Stimulated activated CD4-positive, alpha-beta T cell treated with anti-CD3 and anti-CD28 coated beads, Interleukin-2, amount 100 ng/mL, for 24 hours (primary cell): ENCODE data around the gene C6orf62.
A peak's percentile ranks its signal among the peaks of the same experiment; 100 is the strongest.
"Not testable (repeated sequence)": the region's sequence is repeated elsewhere in the genome, so short reads cannot be mapped to it uniquely, and the experiment has no call there.

Experiments used
- DNase-seq, 2 donors: peaks; one replicate each; pipeline ENCODE4 v3.0.0-alpha.2; 2020

C6orf62 gene

DNA sequence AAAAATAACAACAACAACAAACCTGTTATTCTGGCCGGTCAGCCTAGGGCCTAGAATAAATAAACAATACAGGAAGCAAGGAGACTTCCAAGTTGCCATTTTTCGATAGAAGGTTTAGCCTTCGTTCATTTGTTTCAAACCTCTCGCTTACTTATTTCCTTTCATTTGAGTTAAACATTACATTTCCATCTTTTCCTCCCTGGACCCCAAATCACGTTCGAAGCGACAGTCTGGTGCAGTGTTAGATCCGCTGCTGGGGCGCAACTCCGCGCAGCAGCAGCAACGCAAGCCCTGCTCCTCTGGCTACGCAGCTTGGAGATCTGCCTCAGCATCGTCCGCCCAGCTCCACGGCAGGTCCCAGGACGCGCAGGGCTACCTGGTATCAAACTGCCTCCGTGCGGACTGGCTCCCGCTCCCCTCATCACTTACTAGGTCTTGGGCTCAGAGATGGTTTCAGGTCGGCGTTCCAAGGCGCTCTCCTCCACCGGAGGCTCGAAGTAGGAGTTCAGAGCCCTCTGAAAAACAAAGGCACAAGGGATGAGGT lies 52.8 kb downstream of the C6orf62 start:
- peak in 1 of 2 donors; percentile 50 for DNase-seq

DNA sequence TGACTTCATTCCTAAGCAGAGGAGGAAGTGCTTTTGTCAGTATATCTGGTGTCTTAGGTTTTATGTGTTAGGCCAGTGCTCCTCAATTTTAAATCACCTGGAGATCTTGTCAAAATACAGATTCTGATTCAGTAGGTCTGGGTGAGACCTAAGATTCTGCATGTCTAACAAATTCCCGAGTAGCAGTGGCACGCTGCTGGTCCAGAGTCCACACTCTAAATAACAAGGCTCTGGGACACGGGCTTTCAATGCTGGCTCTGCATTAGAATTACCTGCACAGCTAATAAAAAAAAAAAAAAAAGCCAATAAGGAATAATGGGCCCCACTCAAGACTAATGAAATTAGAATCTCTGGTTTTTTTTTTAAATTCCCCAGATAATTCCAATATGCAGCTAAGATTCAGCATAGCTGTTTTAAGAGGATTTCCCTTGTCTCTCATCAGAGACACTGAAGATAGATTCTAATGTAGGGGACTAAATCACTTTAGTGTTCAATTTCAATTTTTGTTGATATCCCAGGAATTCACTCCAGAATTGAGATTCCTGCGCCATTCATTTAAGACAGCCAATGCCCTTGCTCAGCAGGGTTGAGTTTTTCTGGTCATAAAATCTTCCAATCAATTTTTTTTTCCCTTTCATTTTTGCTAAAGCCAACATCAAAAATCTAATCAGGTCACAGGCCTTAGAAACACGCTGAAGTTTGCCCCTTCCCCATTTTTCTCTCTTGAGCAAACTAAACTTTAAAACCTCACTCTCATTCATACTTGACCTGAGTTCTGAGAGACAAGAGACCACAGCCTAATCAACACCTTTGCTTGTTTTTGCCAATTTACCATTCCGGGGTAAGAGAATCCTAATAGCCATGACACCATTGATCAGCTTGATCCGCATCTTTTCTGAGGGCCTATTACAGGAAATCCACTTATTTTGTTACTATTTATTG lies 54.6 kb downstream of the C6orf62 start:
- no peak for DNase-seq

DNA sequence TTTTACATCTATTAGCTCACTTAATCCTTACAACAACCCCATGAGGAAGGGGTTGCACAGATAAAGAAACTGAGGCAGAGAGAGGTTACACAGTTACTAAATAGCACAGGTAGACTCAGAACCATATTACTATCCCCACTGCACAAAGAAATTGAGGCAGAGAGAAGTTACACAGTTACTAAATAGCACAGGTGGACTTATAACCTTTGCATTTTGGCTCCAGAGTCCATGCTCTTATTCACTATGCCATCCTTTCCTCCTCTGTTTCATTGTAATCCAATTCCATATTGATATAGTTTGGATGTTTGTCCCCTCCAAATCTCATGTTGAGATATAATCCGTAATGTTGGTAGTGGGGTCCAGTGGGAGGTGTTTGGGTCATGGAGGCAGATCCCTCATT lies 55.8 kb downstream of the C6orf62 start:
- no peak for DNase-seq

DNA sequence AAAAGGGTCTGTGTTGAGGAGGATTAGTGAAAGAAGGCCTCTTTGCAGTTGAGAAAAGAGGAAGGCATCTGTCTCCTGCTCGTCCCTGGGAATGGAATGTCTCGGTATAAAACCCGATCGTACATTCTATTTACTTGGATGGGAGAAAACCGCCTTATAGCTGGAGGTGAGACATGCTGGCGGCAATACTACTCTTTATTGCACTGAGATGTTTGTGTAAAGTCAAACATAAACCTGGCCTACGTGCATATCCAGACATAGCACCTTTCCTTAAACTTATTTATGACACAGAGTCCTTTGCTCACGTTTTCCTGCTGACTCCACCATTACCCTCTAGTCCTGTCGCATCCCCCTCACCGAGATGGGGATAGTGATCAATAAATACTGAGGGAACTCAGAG lies 56.7 kb downstream of the C6orf62 start:
- DNase-seq: no peak

DNA sequence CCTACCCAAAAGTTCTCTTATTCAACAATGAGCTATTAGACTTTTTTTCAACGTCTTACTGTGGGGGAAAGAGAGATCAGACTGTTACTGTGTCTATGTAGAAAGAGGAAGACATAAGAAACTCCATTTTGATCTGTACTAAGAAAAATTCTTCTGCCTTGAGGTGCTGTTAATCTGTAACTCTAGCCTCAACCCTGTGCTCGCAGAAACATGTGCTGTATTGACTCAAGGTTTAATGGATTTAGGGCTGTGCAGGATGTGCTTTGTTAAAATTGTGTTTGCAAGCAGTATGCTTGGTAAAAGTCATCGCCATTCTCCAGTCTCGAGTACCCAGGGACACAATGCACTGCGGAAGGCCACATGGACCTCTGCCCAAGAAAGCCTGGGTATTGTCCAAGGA lies 57.2 kb downstream of the C6orf62 start:
- DNase-seq: not testable (repeated sequence)

DNA sequence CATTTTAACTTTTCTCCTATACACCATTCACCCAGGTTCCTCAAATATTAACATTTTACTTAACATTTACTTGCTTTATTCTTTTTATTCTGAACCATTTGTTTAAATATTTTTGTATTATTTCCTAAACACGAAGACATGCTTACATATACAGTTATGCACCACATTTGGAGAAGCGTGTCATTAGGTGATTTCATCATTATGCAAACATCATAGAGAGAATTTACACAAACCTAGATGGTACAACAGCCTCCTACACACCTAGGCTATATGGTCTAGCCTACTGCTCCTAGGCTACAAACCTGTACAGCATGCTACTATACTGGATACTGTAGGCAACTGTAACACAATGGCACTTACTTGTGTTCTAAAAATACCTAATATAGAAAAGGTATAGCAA lies 58.8 kb downstream of the C6orf62 start:
- no peak for DNase-seq

DNA sequence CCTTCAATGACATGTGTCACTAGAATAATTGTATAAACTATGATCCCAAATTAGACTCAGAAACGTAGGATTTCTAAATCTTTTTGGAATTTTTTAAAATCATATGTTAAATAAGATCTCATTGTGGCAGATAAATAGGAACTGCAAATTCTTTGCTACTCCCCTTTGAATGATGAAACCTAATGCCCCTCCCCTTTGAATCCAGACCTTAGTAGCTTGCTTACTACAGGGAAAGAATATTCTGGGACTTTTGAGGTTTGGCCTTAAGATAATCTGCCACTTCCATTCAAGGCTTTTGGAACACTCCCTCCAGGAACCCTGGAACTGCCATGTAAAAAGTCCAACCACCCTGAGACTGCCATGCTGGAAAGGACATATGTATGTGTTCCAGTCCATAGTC lies 59.4 kb downstream of the C6orf62 start:
- no peak for DNase-seq

DNA sequence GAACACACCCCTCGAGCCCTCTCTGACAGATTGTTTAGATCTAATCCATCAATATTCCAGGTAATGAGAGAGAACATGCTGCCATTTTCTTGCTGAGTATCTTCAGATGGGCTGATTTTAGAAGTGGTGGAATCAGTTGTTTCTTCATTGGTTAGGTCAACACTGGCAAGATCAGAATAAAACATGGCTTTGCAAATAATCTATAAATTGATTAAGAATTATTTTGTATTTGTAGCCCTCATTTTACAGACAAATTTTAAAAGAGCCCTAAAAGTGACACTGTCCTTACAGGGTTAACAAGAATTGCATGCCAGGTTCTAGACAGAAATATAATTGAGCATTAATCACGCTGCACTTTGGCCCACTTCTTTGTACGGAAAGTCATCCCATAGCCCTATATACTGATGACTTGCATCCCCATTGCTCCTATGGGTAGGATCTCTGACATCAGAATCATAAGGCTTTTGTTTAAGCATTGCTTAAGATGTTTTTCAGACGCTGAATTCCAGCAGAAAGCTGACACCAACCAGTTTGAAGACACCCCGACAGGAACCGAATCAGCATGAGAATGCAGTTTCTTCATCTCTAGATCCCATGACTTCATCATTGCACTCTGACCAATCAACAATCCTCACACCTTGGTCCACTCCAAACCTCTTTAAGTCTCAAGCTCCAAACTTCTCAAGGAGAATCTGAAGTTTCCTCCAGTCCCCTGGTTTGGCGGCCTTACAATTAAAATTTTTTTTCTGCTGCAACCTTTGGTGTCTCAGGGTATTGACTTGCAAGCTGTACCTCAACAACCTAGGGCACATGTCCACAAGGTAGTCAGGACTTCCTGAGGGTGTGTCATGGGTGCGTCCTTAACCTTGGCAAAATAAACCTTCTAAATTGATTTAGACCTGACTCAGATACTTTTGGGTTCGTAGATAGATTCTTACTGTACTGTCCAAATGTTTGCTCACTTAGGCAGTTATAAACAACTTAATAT lies 60.1 kb downstream of the C6orf62 start:
- no peak for DNase-seq

DNA sequence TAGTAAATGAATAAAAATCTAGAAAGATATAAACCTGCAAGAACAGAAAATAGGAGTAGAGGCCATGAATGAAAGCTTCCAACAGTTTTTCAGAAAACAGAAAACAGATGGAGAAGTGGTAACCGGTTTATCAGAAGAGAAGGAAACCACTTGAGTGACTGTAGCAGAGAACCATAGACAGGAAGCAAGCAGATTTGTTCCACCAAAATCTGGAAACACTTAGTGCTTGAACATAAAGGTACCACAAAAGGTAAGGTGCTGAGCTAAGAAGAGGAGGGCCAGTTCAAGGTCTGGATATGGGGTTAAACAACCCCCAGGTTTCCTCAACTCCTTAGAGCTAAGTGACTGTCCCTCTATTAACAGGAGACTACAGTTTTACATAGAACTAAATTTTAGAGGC lies 63.7 kb downstream of the C6orf62 start:
- no peak for DNase-seq
